ENCODE data around the gene ZNF426.
A peak's percentile ranks its signal among the peaks of the same experiment; 100 is the strongest.
"Not testable (repeated sequence)": the region's sequence is repeated elsewhere in the genome, so short reads cannot be mapped to it uniquely, and the experiment has no call there.

Gene ZNF426

GRCh38 chr19:9539921-9540320, 1.5 kb upstream of the ZNF426 start:
- not testable (repeated sequence) for H3K27ac ChIP-seq (replicated peaks; ENCODE audit: low read length); H4K8ac ChIP-seq (ENCODE audit: low read depth, low read length)
- no CpG with 5 or more reads among the region's 1 CpG for WGBS, 2 donors (ENCODE audit: extremely low coverage in 2 of 2, insufficient read length in 2 of 2, insufficient replicate concordance in 1 of 2)

GRCh38 chr19:9539201-9539600, 756 bp upstream of the ZNF426 start:
- H3K4me2 ChIP-seq (ENCODE audit: insufficient read depth, low read length, poor library complexity, severe bottlenecking); H2BK12ac ChIP-seq (ENCODE audit: low read length); H3K4me1 ChIP-seq (ENCODE audit: control insufficient read depth in 2 of 2, insufficient read depth in 1 of 2, low read depth in 1 of 2, low read length in 2 of 2); H4K8ac ChIP-seq (ENCODE audit: low read depth, low read length); H3K23ac ChIP-seq (ENCODE audit: low read depth, low read length, poor library complexity); H2BK120ac ChIP-seq (ENCODE audit: low read depth, low read length); DNase-seq (ENCODE audit: low spot score); H2BK15ac ChIP-seq (ENCODE audit: low read length); H2AK5ac ChIP-seq (ENCODE audit: low read depth, low read length); H3K79me1 ChIP-seq (ENCODE audit: low read depth, low read length); H3K9ac ChIP-seq (ENCODE audit: low read depth, low read length, poor library complexity); H3K14ac ChIP-seq (ENCODE audit: low read length); H3K18ac ChIP-seq (ENCODE audit: low read length); H3K27me3 ChIP-seq (ENCODE audit: control insufficient read depth in 3 of 3, insufficient read depth in 3 of 3, low read depth in 1 of 3, low read length in 3 of 3); H3K4ac ChIP-seq (ENCODE audit: low read length); H2BK5ac ChIP-seq (ENCODE audit: low read length); H3K27ac ChIP-seq (replicated peaks; ENCODE audit: low read length); H4K91ac ChIP-seq (ENCODE audit: low read depth, low read length, poor library complexity): not testable (repeated sequence)
- peak overlapping the region; percentile 89 for H2AFZ ChIP-seq (ENCODE audit: low read length)
- H3K36me3 ChIP-seq (replicated peaks in 1 of 2; ENCODE audit: control insufficient read depth in 2 of 2, insufficient read depth in 2 of 2, low read length in 2 of 2): peaks cover 19 to 30% of the 10 kb centered on the region in 2 donors
- WGBS, 2 donors (ENCODE audit: extremely low coverage in 2 of 2, insufficient read length in 2 of 2, insufficient replicate concordance in 1 of 2): no CpG with 5 or more reads among the region's 6 CpGs
- peaks cover 16 to 36% of the 10 kb centered on the region in 2 donors for H3K9me3 ChIP-seq (replicated peaks in 1 of 2; ENCODE audit: control insufficient read depth in 2 of 2, insufficient read depth in 1 of 2, low read depth in 1 of 2, low read length in 2 of 2)
- peak overlapping the region in 1 of 2 donors; percentile 85 for H3K4me3 ChIP-seq (ENCODE audit: low read length in 2 of 2)

More at GRCh38 chr19:9539921-9540320, 1.5 kb upstream of the ZNF426 start:
- not testable (repeated sequence) for H3K27me3 ChIP-seq (ENCODE audit: control insufficient read depth in 3 of 3, insufficient read depth in 3 of 3, low read depth in 1 of 3, low read length in 3 of 3); H2AFZ ChIP-seq (ENCODE audit: low read length); H3K79me1 ChIP-seq (ENCODE audit: low read depth, low read length); H3K4me1 ChIP-seq (ENCODE audit: control insufficient read depth in 2 of 2, insufficient read depth in 1 of 2, low read depth in 1 of 2, low read length in 2 of 2); H3K4me2 ChIP-seq (ENCODE audit: insufficient read depth, low read length, poor library complexity, severe bottlenecking); H4K91ac ChIP-seq (ENCODE audit: low read depth, low read length, poor library complexity); H2BK5ac ChIP-seq (ENCODE audit: low read length); H2BK120ac ChIP-seq (ENCODE audit: low read depth, low read length); H3K23ac ChIP-seq (ENCODE audit: low read depth, low read length, poor library complexity); H3K9ac ChIP-seq (ENCODE audit: low read depth, low read length, poor library complexity); DNase-seq (ENCODE audit: low spot score); H3K4me3 ChIP-seq (ENCODE audit: low read length in 2 of 2); H3K18ac ChIP-seq (ENCODE audit: low read length); H3K14ac ChIP-seq (ENCODE audit: low read length); H2BK12ac ChIP-seq (ENCODE audit: low read length); H2BK15ac ChIP-seq (ENCODE audit: low read length); H3K4ac ChIP-seq (ENCODE audit: low read length); H2AK5ac ChIP-seq (ENCODE audit: low read depth, low read length)
- Histone ChIP-seq H3K36me3 (replicated peaks in 1 of 2; ENCODE audit: control insufficient read depth in 2 of 2, insufficient read depth in 2 of 2, low read length in 2 of 2) (peaks cover 14 to 23% of the 10 kb centered on the region in 2 donors), H3K9me3 (replicated peaks in 1 of 2; ENCODE audit: control insufficient read depth in 2 of 2, insufficient read depth in 1 of 2, low read depth in 1 of 2, low read length in 2 of 2) (peaks cover 14 to 29% of the 10 kb centered on the region in 2 donors)

GRCh38 chr19:9535934-9536333, 2.5 kb downstream of the ZNF426 start:
- WGBS, 2 donors (ENCODE audit: extremely low coverage in 2 of 2, insufficient read length in 2 of 2, insufficient replicate concordance in 1 of 2): no CpG with 5 or more reads among the region's 4 CpGs
- no peak for DNase-seq (ENCODE audit: low spot score)
- Histone ChIP-seq H3K9me3 (replicated peaks in 1 of 2; ENCODE audit: control insufficient read depth in 2 of 2, insufficient read depth in 1 of 2, low read depth in 1 of 2, low read length in 2 of 2) (peaks cover 39 to 67% of the 10 kb centered on the region in 2 donors), H3K79me1 (ENCODE audit: low read depth, low read length) (no peaks in the 10 kb centered on the region), H3K14ac (ENCODE audit: low read length) (no peak overlapping the region), H2BK12ac (ENCODE audit: low read length) (no peak overlapping the region), H3K23ac (ENCODE audit: low read depth, low read length, poor library complexity) (no peak overlapping the region), H3K4me1 (ENCODE audit: control insufficient read depth in 2 of 2, insufficient read depth in 1 of 2, low read depth in 1 of 2, low read length in 2 of 2) (peaks cover 0 to 2% of the 10 kb centered on the region in 2 donors), H2AFZ (ENCODE audit: low read length) (no peak overlapping the region), H4K8ac (ENCODE audit: low read depth, low read length) (no peak overlapping the region), H2BK15ac (ENCODE audit: low read length) (no peak overlapping the region), H3K36me3 (replicated peaks in 1 of 2; ENCODE audit: control insufficient read depth in 2 of 2, insufficient read depth in 2 of 2, low read length in 2 of 2) (peaks cover 43 to 63% of the 10 kb centered on the region in 2 donors), H2BK120ac (ENCODE audit: low read depth, low read length) (no peak overlapping the region), H4K91ac (ENCODE audit: low read depth, low read length, poor library complexity) (no peak overlapping the region), H3K4ac (ENCODE audit: low read length) (no peak overlapping the region), H3K9ac (ENCODE audit: low read depth, low read length, poor library complexity) (no peak overlapping the region), H2AK5ac (ENCODE audit: low read depth, low read length) (no peak overlapping the region), H3K4me3 (ENCODE audit: low read length in 2 of 2) (no peak overlapping the region), H2BK5ac (ENCODE audit: low read length) (no peak overlapping the region), H3K18ac (ENCODE audit: low read length) (no peak overlapping the region), H3K27me3 (ENCODE audit: control insufficient read depth in 3 of 3, insufficient read depth in 3 of 3, low read depth in 1 of 3, low read length in 3 of 3) (no peaks in the 10 kb centered on the region), H3K27ac (replicated peaks; ENCODE audit: low read length) (no peak overlapping the region), H3K4me2 (ENCODE audit: insufficient read depth, low read length, poor library complexity, severe bottlenecking) (no peak overlapping the region)

- H3K27ac ChIP-seq (replicated peaks; ENCODE audit: low read length): no peak overlapping the region
- no peaks in the 10 kb centered on the region for H3K27me3 ChIP-seq (ENCODE audit: control insufficient read depth in 3 of 3, insufficient read depth in 3 of 3, low read depth in 1 of 3, low read length in 3 of 3)
- H2AK5ac ChIP-seq (ENCODE audit: low read depth, low read length): no peak overlapping the region
- no peak overlapping the region for H3K9ac ChIP-seq (ENCODE audit: low read depth, low read length, poor library complexity)
- H3K14ac ChIP-seq (ENCODE audit: low read length): no peak overlapping the region
- no CpG with 5 or more reads among the region's 4 CpGs for WGBS, 2 donors (ENCODE audit: extremely low coverage in 2 of 2, insufficient read length in 2 of 2, insufficient replicate concordance in 1 of 2)
- no peaks in the 10 kb centered on the region for H3K79me1 ChIP-seq (ENCODE audit: low read depth, low read length)
- H3K4me3 ChIP-seq (ENCODE audit: low read length in 2 of 2): no peak overlapping the region
- H2BK15ac ChIP-seq (ENCODE audit: low read length): no peak overlapping the region
- H2BK120ac ChIP-seq (ENCODE audit: low read depth, low read length): no peak overlapping the region
- H4K91ac ChIP-seq (ENCODE audit: low read depth, low read length, poor library complexity): no peak overlapping the region
- H2BK12ac ChIP-seq (ENCODE audit: low read length): no peak overlapping the region
- peaks cover 75 to 100% of the 10 kb centered on the region in 2 donors for H3K36me3 ChIP-seq (replicated peaks in 1 of 2; ENCODE audit: control insufficient read depth in 2 of 2, insufficient read depth in 2 of 2, low read length in 2 of 2)
- no peak overlapping the region for H3K4me2 ChIP-seq (ENCODE audit: insufficient read depth, low read length, poor library complexity, severe bottlenecking)
- H2AFZ ChIP-seq (ENCODE audit: low read length): no peak overlapping the region
- peaks cover 68 to 97% of the 10 kb centered on the region in 2 donors for H3K9me3 ChIP-seq (replicated peaks in 1 of 2; ENCODE audit: control insufficient read depth in 2 of 2, insufficient read depth in 1 of 2, low read depth in 1 of 2, low read length in 2 of 2)
- no peak overlapping the region for H3K23ac ChIP-seq (ENCODE audit: low read depth, low read length, poor library complexity)
- no peak overlapping the region for H3K18ac ChIP-seq (ENCODE audit: low read length)
- H4K8ac ChIP-seq (ENCODE audit: low read depth, low read length): no peak overlapping the region
- H2BK5ac ChIP-seq (ENCODE audit: low read length): no peak overlapping the region
- DNase-seq (ENCODE audit: low spot score): no peak
- no peaks in the 10 kb centered on the region for H3K4me1 ChIP-seq (ENCODE audit: control insufficient read depth in 2 of 2, insufficient read depth in 1 of 2, low read depth in 1 of 2, low read length in 2 of 2)
- H3K4ac ChIP-seq (ENCODE audit: low read length): no peak overlapping the region
Observed at GRCh38 chr19:9531933-9532332, 6.5 kb downstream of the ZNF426 start.
